ENCODE data around the gene CEP72. TPM values are rescaled to one million over a fixed set of nuclear protein-coding genes. Genes with fewer than 3 reads are reported as not detected.

CEP72 gene
- polyA plus RNA-seq, 1 of the 3 experiments (the other 2 are of a cell fraction) = 4.4 TPM

DNA sequence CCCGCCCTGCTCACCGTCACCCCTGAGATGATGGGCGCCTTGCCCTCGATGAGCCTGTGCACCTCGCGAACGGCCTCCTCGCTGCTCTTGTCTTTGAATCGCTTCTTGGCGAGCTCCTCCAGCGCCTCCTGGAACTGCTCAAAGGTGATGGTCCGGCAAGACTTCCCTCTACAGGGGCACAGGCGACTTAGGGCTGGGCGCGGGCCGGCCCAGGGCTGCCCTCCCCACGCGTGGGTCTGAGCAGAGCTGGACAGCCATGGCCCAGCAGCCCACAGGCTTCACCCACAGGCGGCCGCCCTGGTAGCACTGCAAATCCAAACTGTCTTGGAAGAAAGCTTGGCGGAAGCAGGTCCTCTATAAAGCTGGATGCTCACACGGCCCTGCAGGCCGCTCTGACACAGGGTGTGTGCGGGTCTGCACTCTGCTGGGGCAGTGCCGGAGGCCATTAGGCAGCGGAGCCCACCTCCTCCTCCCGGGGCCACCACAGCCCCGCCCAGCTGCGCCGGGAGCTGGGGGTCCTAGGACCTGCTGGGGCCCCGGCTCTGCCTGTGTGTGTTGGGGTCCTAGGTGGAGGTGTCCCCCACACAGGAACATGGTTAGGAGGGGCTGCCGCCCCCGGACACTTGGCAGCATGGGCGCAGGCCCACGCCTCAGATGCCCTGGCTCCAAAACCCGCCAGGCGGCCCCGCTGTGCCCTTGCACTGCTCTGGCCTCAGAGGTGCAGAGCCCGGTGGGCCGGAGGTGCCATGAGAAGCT, 54.0 kb downstream of the CEP72 start (continued):
- TF ChIP-seq, protein P1, sequence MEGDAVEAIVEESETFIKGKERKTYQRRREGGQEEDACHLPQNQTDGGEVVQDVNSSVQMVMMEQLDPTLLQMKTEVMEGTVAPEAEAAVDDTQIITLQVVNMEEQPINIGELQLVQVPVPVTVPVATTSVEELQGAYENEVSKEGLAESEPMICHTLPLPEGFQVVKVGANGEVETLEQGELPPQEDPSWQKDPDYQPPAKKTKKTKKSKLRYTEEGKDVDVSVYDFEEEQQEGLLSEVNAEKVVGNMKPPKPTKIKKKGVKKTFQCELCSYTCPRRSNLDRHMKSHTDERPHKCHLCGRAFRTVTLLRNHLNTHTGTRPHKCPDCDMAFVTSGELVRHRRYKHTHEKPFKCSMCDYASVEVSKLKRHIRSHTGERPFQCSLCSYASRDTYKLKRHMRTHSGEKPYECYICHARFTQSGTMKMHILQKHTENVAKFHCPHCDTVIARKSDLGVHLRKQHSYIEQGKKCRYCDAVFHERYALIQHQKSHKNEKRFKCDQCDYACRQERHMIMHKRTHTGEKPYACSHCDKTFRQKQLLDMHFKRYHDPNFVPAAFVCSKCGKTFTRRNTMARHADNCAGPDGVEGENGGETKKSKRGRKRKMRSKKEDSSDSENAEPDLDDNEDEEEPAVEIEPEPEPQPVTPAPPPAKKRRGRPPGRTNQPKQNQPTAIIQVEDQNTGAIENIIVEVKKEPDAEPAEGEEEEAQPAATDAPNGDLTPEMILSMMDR (IDR thresholded peaks at IDR 0.05) = no peak
- no peak for TF ChIP-seq ELF1 (IDR thresholded peaks at IDR 0.05)
- TF ChIP-seq, protein P2, sequence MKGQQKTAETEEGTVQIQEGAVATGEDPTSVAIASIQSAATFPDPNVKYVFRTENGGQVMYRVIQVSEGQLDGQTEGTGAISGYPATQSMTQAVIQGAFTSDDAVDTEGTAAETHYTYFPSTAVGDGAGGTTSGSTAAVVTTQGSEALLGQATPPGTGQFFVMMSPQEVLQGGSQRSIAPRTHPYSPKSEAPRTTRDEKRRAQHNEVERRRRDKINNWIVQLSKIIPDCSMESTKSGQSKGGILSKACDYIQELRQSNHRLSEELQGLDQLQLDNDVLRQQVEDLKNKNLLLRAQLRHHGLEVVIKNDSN (IDR thresholded peaks at IDR 0.05; ENCODE audit: borderline replicate concordance, low read depth) = no peak
- TF ChIP-seq RFX5 (IDR thresholded peaks at IDR 0.05; ENCODE audit: low read length) = no peak

DNA sequence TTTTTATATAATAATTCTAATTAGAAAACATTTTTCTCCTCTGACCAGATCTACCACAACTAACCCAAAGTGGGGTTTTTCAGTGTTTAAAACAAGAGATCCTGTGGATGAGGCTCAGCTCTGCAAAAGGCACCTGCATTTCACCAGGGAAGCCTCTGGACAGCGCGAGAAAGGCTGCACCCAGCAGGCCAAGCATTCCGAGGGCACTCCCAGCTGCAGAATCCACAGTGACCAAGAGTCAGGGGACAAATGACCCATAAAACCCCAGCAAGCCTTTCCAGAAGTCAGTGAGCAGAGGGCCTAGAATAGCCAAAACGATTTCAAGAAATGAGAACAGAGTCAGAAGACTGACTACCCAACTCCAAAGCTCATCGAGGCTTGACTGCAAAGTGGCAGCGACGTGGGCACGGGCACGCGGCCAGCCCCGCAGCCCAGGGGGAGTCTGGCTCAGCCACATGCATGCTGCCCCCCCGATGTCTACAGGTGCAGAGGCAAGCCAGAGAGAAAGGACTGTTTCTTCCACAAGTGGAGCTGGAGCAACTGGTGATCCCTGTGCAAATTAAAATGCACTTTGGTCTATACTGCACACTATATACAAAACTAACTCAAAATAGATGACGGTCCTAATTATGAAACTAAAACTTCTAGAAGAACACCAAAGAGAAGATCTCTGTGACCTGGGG, 54.8 kb downstream of the CEP72 start:
- Histone ChIP-seq H3K9me3 (no peaks in the 10 kb centered on the region), H3K4me2 (no peak overlapping the region), H3K36me3 (replicated peaks in 1 of 2; ENCODE audit: control insufficient read depth in 1 of 2, insufficient read depth in 2 of 2, low read length in 1 of 2) (peaks cover 0 to 2% of the 10 kb centered on the region in 2 experiments), H3K27ac (ENCODE audit: low read depth in 2 of 2, low read length in 1 of 2) (no peak overlapping the region), H3K79me2 (ENCODE audit: insufficient read depth) (no peaks in the 10 kb centered on the region), H2AFZ (ENCODE audit: low read depth) (no peak overlapping the region), H3K9ac (no peak overlapping the region), H3K27me3 (ENCODE audit: insufficient read depth) (no peaks in the 10 kb centered on the region), H4K20me1 (ENCODE audit: insufficient read depth) (0 out of 2 replicates have a peak, but pooled peaks cover 3% of the 10 kb centered on the region), H3K4me3 (ENCODE audit: low read depth in 2 of 2, low read length in 1 of 2) (no peak overlapping the region), H3K4me1 (ENCODE audit: control insufficient read depth in 1 of 2, insufficient read depth in 2 of 2, low read depth in 1 of 2, low read length in 1 of 2) (peaks cover 4 to 8% of the 10 kb centered on the region in 2 experiments; a peak in 1 of 4 replicates), H3K9me2 (no peaks in the 10 kb centered on the region), H3F3A (replicated peaks; ENCODE audit: insufficient read depth) (no peaks in the 10 kb centered on the region)
- ChIA-PET POLR2A (no interaction called here), CTCF (interaction anchor here (1.7 kb wide), 1 partner anchor 236 kb away, joined by 6 read pairs; no protein-coding TSS in a partner anchor)
- DNase-seq = no peak
- WGBS (ENCODE audit: low lambda C conversion rate) = 89% methylated on average over 6 of the region's 13 CpGs
- TF ChIP-seq EZH2phosphoT487 (IDR thresholded peaks at IDR 0.05; ENCODE audit: borderline replicate concordance, low read depth) (no peak), CHD2 (IDR thresholded peaks at IDR 0.05; ENCODE audit: low read length, partially characterized antibody) (no peak), NFIC (IDR thresholded peaks at IDR 0.05; ENCODE audit: borderline replicate concordance) (no peak), TEAD4 (IDR thresholded peaks at IDR 0.05; ENCODE audit: borderline replicate concordance, insufficient read depth) (no peak), RFX5 (IDR thresholded peaks at IDR 0.05; ENCODE audit: low read length) (no peak), SIN3A (IDR thresholded peaks at IDR 0.05; ENCODE audit: borderline replicate concordance, low read depth, low read length) (no peak), MEF2A (IDR thresholded peaks at IDR 0.05; ENCODE audit: borderline replicate concordance, low read depth) (no peak), YY1 (IDR thresholded peaks at IDR 0.05; ENCODE audit: low read depth) (no peak), RXRA (IDR thresholded peaks at IDR 0.05; ENCODE audit: borderline replicate concordance, low read depth) (no peak), MXI1 (IDR thresholded peaks at IDR 0.05; ENCODE audit: low read depth, low read length) (no peak), JUND (IDR thresholded peaks at IDR 0.05) (no peak), GATA2 (CRISPR knock-in tag; IDR thresholded peaks at IDR 0.05) (no peak), TAF1 (IDR thresholded peaks at IDR 0.05; ENCODE audit: borderline replicate concordance, low read depth, low read length) (no peak), POLR2AphosphoS5 (IDR thresholded peaks at IDR 0.05; ENCODE audit: low read depth, low read length) (no peak)
- TF ChIP-seq, protein P3, sequence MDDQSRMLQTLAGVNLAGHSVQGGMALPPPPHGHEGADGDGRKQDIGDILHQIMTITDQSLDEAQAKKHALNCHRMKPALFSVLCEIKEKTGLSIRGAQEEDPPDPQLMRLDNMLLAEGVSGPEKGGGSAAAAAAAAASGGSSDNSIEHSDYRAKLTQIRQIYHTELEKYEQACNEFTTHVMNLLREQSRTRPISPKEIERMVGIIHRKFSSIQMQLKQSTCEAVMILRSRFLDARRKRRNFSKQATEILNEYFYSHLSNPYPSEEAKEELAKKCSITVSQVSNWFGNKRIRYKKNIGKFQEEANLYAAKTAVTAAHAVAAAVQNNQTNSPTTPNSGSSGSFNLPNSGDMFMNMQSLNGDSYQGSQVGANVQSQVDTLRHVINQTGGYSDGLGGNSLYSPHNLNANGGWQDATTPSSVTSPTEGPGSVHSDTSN (IDR thresholded peaks at IDR 0.05) = no peak
- TF ChIP-seq, protein P4, sequence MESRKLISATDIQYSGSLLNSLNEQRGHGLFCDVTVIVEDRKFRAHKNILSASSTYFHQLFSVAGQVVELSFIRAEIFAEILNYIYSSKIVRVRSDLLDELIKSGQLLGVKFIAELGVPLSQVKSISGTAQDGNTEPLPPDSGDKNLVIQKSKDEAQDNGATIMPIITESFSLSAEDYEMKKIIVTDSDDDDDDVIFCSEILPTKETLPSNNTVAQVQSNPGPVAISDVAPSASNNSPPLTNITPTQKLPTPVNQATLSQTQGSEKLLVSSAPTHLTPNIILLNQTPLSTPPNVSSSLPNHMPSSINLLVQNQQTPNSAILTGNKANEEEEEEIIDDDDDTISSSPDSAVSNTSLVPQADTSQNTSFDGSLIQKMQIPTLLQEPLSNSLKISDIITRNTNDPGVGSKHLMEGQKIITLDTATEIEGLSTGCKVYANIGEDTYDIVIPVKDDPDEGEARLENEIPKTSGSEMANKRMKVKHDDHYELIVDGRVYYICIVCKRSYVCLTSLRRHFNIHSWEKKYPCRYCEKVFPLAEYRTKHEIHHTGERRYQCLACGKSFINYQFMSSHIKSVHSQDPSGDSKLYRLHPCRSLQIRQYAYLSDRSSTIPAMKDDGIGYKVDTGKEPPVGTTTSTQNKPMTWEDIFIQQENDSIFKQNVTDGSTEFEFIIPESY (IDR thresholded peaks at IDR 0.05; ENCODE audit: borderline replicate concordance, low read depth) = no peak
- TF ChIP-seq, protein P5, sequence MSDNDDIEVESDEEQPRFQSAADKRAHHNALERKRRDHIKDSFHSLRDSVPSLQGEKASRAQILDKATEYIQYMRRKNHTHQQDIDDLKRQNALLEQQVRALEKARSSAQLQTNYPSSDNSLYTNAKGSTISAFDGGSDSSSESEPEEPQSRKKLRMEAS (IDR thresholded peaks at IDR 0.05; ENCODE audit: low read depth) = no peak

All from SK-N-SH (cell line).